ENCODE data around the gene LRIG1.
"Not testable (repeated sequence)": the region's sequence is repeated elsewhere in the genome, so short reads cannot be mapped to it uniquely, and the experiment has no call there.

Gene LRIG1

DNA sequence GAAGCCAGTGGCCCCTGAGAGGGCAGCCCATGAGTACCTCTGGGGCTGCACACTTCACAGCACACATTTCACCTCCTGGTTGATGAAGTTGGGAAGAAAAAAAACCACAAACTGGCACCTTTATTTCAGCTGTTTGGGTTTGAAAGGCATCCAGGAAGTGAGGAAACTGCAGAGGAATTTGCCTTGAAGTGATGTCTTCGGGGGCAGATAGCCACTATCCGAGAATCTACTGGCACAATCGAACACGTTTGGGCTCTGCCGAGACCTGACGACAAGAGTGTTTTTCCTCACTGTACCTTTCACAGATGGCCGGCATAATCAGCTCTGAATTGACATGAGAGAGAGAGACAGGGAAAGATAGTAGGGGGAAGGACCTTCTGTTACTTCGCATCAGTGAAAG, 59.7 kb downstream of the LRIG1 start:
- no peak for DNase-seq (ENCODE audit: low read depth)

GRCh38 chr3:66439666-66440344, 61.0 kb downstream of the LRIG1 start:
- no peak for DNase-seq (ENCODE audit: low read depth)

- DNase-seq (ENCODE audit: low read depth) = no peak
Observed at GRCh38 chr3:66438046-66438445, 62.8 kb downstream of the LRIG1 start.

- DNase-seq (ENCODE audit: low read depth) = no peak
Observed at GRCh38 chr3:66437341-66437929, 63.4 kb downstream of the LRIG1 start.

GRCh38 chr3:66435989-66436388, 64.8 kb downstream of the LRIG1 start:
- DNase-seq (ENCODE audit: low read depth) = no peak

DNA sequence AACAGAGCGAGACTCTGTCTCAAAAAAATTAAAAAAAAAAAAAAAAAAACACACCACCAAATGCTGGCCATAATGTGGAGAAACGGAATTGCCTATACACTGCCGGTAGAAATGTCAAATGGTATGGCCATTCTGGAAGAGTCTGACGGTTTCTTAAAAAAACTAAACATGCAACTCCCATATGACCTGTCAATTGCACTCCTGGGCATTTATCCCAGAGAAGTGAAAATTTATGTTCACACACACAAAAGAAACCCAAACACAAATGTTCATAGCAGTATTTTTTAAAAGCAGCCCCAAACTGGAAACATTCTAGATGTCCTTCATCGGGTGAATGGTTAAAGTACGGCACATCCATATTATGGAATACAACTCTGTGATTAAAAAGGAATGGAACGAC, 66.1 kb downstream of the LRIG1 start:
- DNase-seq (ENCODE audit: low read depth) = no peak

DNA sequence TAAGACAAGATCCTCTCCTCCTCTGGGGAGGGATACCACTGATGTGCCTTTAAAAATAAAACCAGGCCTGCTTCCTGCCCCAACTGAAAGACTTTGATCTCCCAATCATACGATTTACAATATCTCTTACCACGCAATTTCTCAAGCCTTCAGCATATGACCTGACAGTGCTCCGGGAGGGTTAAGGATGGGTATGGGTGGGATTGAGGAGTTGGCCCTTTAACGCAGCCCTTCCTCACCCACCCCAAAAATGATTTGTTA, 67.4 kb downstream of the LRIG1 start:
- no peak for DNase-seq (ENCODE audit: low read depth)

DNA sequence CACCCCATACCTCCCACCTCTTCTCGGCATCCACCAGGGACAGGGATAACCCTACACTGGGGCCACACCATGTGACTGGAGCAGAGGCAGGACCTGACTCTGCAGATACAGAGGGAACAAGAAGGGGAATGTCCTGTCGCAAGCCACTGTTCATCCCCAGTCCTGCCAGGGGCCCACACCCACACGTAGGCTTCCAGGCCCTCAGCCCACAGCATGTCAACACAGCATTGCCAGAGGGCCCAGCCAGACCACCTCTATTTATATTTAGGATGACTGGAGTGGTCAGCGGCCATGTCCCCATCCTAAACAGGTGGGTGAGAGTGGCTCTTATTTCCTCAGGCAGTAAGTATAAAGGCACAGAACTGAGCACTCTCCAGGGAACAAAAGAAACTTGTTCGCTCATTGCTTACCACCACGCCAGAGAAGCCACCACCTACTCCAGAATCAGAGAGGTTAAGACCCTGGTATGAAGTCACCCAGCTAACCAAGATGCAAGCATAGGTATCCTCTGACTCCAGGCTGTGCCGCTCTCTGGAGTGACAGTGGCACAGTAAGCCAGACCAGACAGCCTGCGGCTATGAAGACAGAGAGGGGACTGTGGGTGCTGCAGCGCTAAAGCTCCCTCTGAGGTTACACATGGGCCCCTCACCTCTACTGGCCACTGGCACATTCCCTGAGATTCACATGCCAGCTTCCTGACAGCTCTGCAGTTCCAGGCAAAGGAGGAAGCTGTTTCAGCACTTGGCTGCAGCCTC, 67.9 kb downstream of the LRIG1 start:
- DNase-seq (ENCODE audit: low read depth) = no peak

DNA sequence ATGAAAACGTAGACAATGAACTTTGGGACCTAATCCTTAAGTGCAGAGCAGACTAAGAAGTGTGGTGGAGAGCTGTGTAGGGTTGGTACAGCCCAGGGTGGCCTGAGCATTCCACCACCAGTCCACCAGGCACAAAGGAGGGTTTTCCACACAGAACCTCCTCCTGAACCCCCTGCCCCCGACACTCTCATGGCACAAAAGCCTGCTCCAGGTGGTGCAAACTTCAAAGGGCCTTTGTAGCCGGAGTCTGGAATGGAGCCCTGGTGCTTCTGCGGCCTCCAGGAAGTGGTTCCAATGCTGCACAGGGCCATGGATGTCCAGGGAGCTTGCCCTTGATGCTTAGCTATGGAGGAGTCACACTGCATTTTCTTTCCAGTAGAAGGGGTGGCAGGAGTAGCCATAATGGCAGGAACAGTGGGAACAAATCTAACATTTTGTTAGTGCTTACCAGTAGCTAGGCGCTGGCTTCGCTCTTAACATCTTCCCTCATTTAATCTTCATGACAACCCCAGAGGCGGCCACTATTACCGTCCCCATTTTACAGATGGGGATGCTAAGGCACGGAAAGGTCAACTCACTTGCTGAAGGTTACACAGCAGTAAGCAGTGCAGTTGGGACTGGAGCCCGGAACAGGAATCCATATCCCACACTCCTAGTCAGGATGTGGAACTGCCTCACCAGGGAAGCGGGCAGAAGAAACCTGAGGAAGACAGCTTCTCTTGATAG, 68.6 kb downstream of the LRIG1 start:
- no peak for DNase-seq (ENCODE audit: low read depth)

- DNase-seq (ENCODE audit: low read depth) = no peak
Observed at GRCh38 chr3:66431494-66431893, 69.3 kb downstream of the LRIG1 start.

GRCh38 chr3:66430876-66431275, 69.9 kb downstream of the LRIG1 start:
- DNase-seq (ENCODE audit: low read depth) = no peak

GRCh38 chr3:66428733-66429132, 72.1 kb downstream of the LRIG1 start:
- no peak for DNase-seq (ENCODE audit: low read depth)

DNA sequence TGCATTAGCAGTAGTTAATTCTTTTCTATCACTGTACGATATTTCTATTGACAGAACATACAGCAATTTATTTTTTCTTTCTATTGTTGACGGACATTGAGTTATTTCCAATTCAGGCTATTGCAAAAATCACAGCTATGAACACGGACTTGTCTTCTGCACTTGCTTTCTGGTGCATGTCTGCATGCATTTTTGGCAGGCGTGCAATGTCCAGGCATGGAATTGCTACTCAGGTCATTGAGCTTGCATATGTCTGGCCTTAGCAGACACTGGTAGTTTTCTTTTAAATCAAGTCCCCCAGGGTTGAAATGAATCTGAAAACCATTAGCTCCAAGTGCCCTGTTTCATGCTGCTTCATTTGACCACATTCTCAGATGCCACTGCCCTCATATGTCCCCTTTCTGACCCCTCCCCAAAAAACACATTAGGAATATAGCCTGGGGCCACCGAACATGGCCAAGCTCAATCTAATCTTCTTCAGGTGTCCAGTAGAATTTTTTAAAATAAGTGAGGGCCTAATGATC, 72.8 kb downstream of the LRIG1 start:
- DNase-seq (ENCODE audit: low read depth) = no peak

GRCh38 chr3:66427352-66427751, 73.5 kb downstream of the LRIG1 start:
- DNase-seq (ENCODE audit: low read depth) = no peak

- DNase-seq (ENCODE audit: low read depth) = no peak
Observed at GRCh38 chr3:66426135-66426534, 74.7 kb downstream of the LRIG1 start.

GRCh38 chr3:66425576-66426114, 75.2 kb downstream of the LRIG1 start:
- no peak for DNase-seq (ENCODE audit: low read depth)

DNA sequence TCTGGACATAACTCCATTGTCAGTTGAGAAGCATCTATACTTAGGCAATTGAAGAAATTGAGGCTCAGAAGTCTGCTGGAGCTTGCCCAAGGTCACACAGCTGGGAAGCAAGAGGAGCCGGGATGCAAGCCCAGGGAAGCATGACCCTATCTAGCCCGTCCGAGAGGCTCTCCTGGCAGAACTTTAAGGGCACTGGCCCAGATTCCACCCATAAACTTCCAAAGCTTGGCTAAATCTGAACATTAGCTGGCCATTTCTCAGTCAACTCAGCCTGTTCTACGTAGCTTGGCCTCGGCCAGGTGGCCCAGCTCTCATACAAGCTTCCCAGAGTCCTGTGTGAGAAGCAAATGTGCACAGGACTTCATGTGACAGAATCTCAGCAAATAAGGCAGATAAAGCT, 75.8 kb downstream of the LRIG1 start:
- no peak for DNase-seq (ENCODE audit: low read depth)

GRCh38 chr3:66423791-66424190, 77.0 kb downstream of the LRIG1 start:
- DNase-seq (ENCODE audit: low read depth) = no peak

DNA sequence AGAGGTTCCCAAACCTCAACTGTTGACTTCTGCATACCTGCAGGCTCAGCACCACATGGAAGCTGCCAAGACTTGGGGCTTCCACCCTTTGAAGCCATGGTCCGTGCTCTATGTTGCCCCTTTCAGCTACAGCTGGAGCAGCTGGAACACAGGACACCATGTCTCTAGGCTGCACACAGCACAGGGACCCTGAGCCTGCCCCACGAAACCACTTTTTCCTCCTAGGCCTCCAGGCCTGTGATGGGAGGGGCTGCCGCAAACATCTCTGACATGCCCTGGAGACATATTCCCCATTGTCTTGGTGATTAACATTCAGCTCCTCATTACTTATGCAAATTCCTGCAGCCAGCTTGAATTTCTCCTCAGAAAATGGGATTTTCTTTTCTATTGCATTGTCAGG, 78.9 kb downstream of the LRIG1 start:
- not testable (repeated sequence) for DNase-seq (ENCODE audit: low read depth)

DNA sequence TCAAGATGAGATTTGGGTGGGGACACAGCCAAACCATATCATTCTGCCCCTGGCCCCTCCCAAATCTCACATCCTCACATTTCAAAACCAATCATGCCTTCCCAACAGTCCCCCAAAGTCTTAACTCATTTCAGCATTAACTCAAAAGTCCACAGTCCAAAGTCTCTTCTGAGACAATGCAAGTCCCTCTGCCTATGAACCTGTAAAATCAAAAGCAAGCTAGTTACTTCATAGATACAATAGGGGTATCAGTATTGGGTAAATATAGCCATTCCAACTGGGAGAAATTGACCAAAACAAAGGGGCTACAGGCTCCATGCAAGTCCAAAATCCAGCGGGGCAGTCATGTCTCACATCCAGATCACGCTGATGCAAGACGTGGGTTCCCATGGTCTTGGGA, 79.7 kb downstream of the LRIG1 start:
- not testable (repeated sequence) for DNase-seq (ENCODE audit: low read depth)

GRCh38 chr3:66419036-66419435, 81.8 kb downstream of the LRIG1 start:
- DNase-seq (ENCODE audit: low read depth) = no peak

GRCh38 chr3:66418475-66418931, 82.3 kb downstream of the LRIG1 start:
- no peak for DNase-seq (ENCODE audit: low read depth)

All from activated T-cell treated with anti-CD3 and anti-CD28 coated beads for 24 hours (primary cell).